Stimulated activated memory B cell treated with anti-CD40 and anti-IgM and Interleukin-4, amounts not matched to agents 10 μg/mL and 1 μg/mL and 100 μg/mL, for 72 hours (primary cell): Measurements from ENCODE around the gene ZBED3.
"Not testable (repeated sequence)": the region's sequence is repeated elsewhere in the genome, so short reads cannot be mapped to it uniquely, and the experiment has no call there.

Experiments
- ATAC-seq: fragments of 150-1000 bp; cut with Tn5 transposase; 2 replicates; pipeline ENCODE4 v1.10.0; 2021
- H3K27ac Mint-ChIP-seq: one replicate; pipeline ENCODE4 v1.8.0; 2022; ENCODE audit warnings: mild to moderate bottlenecking, mixed read lengths
- H3K27me3 Mint-ChIP-seq: one replicate; pipeline ENCODE4 v1.8.0; 2022; ENCODE audit warnings: mixed read lengths
- H3K36me3 Mint-ChIP-seq: one replicate; pipeline ENCODE4 v1.8.0; 2022; ENCODE audit warnings: mixed read lengths
- H3K4me1 Mint-ChIP-seq: one replicate; pipeline ENCODE4 v1.8.0; 2022; ENCODE audit warnings: mixed read lengths
- H3K4me3 Mint-ChIP-seq: one replicate; pipeline ENCODE4 v1.8.0; 2022; ENCODE audit warnings: mild to moderate bottlenecking, moderate library complexity, mixed read lengths
- H3K9me3 Mint-ChIP-seq: one replicate; pipeline ENCODE4 v1.8.0; 2022; ENCODE audit warnings: mixed read lengths

Gene ZBED3

DNA sequence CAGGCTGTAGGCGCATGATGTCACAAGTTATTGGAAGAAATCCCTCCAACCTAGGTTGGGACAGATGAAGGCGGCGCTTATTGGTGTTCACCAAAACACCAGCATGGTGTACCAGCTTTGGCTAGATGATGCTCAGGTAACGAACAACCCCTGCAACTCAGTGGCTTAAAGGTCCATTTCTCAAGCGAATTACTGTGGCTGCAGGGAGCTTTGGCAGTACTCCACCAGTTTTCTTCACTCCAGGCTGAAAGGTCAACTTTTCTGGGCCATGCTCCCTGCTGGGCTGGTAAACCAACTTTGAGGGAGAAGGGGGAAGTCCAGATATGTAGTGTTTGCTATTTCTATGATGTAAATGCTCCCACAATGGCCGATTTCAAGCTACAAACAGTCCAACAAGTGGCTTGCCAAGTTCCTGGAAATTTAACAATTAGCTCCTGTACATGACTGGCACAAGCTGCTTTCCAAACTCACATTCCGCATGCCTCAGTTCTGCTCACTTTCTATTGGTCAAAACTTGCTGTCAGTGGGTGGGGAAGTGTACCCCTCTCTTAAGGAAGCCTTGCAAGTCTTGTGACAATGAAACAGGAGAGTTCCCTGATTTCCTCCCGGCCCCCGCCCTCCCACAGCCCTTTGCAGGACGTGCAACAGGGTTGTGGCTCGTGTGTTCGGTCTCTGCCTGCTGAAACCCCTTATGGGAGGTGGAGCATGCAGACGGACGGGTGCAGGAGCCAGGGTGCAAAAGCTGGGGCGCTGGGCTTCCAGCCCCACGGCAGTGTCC, 588 bp upstream of the ZBED3 start:
- Mint-ChIP-seq H3K36me3 (peaks cover 21% of the 10 kb centered on the region), H3K9me3 (peaks cover 2% of the 10 kb centered on the region), H3K4me1 (peaks cover 22% of the 10 kb centered on the region), H3K27ac (peak overlapping the region; percentile 69), H3K27me3 (no peaks in the 10 kb centered on the region), H3K4me3 (peak overlapping the region; percentile 85)
- ATAC-seq = peak; percentile 14

DNA sequence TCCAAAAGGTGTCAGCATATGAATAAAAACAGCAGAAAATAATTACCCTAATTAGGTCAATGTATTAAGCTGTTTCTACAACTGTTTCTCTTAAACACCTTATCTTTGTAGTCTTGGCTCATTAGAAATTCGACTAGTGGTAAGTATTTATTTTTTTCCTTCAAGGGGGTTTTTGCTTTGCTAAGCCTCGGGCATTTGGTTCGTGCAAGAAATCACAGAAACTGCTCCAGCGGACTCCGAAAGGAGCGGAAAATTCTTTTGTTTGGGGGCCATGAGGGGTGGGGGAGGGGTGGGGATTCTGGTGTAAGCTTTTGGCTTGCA, 757 bp downstream of the ZBED3 start:
- peaks cover 7% of the 10 kb centered on the region for H3K9me3 Mint-ChIP-seq
- peaks cover 22% of the 10 kb centered on the region for H3K4me1 Mint-ChIP-seq
- ATAC-seq = no peak
- H3K36me3 Mint-ChIP-seq = peaks cover 28% of the 10 kb centered on the region
- H3K27ac Mint-ChIP-seq = peak overlapping the region; percentile 69
- no peaks in the 10 kb centered on the region for H3K27me3 Mint-ChIP-seq
- peak overlapping the region; percentile 85 for H3K4me3 Mint-ChIP-seq

DNA sequence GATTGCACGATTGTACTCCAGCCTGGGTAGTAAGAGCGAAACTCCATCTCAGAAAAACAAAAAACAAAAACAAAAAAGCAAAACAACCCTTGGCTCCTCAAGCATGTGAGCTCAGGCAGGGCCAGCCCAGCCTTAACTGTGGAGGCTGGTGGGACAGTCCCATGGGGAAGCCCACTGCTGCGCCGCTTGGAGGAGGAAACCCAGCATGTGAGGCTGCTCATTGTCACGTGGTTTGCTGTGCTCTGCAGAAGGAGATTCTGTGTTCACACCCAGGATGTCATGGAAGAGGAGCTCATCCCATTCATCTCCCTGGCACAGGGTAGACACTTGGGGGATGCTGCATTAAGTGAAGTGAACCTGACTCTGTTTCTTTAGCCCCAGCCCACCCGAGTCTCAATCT, 4.0 kb downstream of the ZBED3 start:
- H3K9me3 Mint-ChIP-seq = peaks cover 5% of the 10 kb centered on the region
- ATAC-seq = no peak
- no peaks in the 10 kb centered on the region for H3K27me3 Mint-ChIP-seq
- H3K27ac Mint-ChIP-seq = no peak overlapping the region
- H3K36me3 Mint-ChIP-seq = peaks cover 40% of the 10 kb centered on the region
- H3K4me1 Mint-ChIP-seq = peaks cover 17% of the 10 kb centered on the region
- no peak overlapping the region for H3K4me3 Mint-ChIP-seq

DNA sequence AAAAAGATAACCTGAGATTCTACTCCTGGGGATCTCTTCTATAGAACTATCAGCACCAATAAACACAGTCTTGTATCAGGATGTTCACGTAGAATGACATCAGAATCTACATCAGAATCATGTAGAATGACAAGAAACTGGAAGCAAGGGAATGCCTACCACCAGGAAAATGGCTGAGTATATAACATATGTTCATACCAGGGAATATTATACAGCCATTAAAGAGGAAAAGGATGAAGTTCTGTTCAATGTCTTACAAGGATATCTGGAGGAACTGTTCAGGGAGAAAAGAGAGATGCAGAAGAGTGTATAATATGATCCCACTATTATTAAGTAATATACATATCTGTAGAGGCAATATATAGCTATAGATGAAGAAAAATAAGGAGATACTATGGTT, 4.8 kb downstream of the ZBED3 start:
- no peaks in the 10 kb centered on the region for H3K27me3 Mint-ChIP-seq

DNA sequence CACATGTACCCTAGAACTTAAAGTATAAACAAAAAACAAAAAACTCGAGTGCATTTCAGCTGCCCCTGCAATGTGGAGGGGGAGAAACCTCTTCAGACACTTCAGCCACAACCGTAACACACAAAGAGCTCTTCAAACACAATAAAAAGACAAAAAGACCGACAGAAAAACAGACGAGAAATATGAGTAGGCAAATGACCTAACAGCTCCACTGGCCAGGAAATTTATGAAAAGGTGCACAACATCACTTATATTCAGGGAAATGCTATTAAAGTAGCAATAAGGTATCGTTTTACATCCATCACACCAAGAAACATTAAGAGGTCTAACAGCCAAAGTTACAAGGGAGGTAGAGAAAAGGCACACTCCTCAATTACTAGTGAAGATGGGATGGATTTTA, 6.2 kb downstream of the ZBED3 start:
- H3K27ac Mint-ChIP-seq = no peak overlapping the region
- H3K9me3 Mint-ChIP-seq = peaks cover 5% of the 10 kb centered on the region
- no peak for ATAC-seq
- no peaks in the 10 kb centered on the region for H3K27me3 Mint-ChIP-seq
- H3K4me3 Mint-ChIP-seq = no peak overlapping the region
- H3K4me1 Mint-ChIP-seq = peaks cover 19% of the 10 kb centered on the region
- peaks cover 40% of the 10 kb centered on the region for H3K36me3 Mint-ChIP-seq

More for the DNA sequence above, 4.8 kb downstream of the ZBED3 start:
- ATAC-seq = no peak
- Mint-ChIP-seq H3K4me1 (peaks cover 14% of the 10 kb centered on the region), H3K27ac (no peak overlapping the region), H3K9me3 (peaks cover 5% of the 10 kb centered on the region), H3K4me3 (no peak overlapping the region), H3K36me3 (peaks cover 40% of the 10 kb centered on the region)

DNA sequence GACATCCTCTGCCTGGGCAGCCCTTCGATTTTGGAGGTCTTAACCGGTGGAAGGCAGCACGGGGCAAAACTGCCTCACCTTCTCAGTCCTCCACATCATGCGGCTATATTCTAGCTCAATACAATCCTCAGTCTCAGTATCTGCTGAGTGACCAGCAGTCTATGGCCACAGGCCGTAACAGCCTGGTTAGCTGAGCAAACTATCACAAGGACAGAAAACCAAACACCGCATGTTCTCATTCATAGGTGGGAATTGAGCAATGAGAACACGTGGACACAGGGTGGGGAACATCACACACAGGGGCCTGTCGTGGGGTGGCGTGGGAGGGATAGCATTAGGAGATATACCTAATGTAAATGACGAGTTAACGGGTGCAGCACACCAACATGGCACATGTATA, 6.6 kb downstream of the ZBED3 start:
- H3K27ac Mint-ChIP-seq, H3K4me3 Mint-ChIP-seq: not testable (repeated sequence)
- H3K36me3 Mint-ChIP-seq = peaks cover 40% of the 10 kb centered on the region

DNA sequence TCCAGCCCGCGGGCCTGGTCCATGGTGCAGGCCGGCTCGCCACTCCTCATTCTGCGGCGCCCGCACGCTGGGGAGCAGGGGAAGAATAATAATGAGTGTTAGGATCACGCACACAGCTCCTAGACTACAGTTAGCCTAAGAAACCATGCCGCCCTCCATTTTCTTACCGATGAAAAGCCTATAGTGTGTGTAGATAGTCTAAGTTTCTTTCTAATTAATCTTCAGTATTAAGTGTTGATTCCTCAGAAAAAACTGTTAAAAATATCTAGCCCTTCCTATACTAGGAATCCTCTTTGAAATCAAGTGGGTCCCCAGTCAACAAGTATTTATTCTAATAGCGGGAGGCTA, 9.3 kb downstream of the ZBED3 start:
- no peak for ATAC-seq
- peaks cover 12% of the 10 kb centered on the region for H3K4me1 Mint-ChIP-seq
- no peaks in the 10 kb centered on the region for H3K27me3 Mint-ChIP-seq
- peaks cover 5% of the 10 kb centered on the region for H3K9me3 Mint-ChIP-seq
- peaks cover 29% of the 10 kb centered on the region for H3K36me3 Mint-ChIP-seq
- peak overlapping the region; percentile 42 for H3K4me3 Mint-ChIP-seq
- H3K27ac Mint-ChIP-seq = no peak overlapping the region

More for the DNA sequence above, 6.6 kb downstream of the ZBED3 start:
- H3K9me3 Mint-ChIP-seq, H3K27me3 Mint-ChIP-seq, ATAC-seq: not testable (repeated sequence)
- H3K4me1 Mint-ChIP-seq = peaks cover 21% of the 10 kb centered on the region

DNA sequence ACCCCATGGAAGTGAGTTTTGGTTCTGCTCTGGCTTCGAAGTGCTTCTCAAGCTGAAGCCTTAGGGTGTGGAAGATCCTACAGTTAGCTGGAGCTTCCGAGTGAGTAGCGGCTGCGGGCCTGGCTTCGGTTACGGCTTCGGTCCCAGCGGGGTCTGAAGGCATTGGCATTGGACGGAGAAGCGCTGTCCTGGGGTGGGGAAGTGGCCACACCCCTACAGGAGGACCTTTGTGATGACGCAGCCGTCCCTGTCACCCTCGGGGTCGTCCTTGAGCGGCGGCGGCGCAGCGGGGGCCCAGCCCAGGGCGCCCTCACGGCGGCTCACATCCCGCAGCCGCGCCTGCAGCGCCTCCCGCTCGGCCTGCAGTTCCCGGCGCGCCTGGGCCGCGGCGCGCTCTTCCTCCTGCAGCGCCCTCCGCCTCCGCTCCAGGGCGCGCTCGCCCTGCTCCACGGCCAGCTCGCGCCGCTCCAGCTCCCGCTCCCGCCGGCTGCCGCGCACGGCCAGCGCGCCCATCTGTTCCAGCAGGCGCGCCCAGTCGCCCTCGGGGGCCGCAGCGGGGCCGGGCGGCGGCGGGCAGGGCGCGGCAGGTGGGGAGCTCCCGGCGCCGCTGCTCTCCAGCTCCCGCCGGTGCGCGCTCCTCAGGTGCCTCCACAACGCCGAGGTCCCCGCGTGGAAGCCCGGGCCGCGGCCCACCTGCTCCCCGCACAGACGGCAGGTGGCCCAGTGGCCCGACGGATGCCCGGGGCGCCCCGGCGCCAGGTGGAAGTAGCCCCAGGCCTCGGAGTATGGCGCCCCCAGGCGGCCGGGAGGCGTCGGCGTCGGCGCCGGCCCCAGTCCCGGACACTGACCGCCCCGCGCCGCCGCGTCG, 9.9 kb downstream of the ZBED3 start:
- Mint-ChIP-seq H3K27ac (no peak overlapping the region), H3K4me3 (peak overlapping the region; percentile 56), H3K4me1 (peaks cover 12% of the 10 kb centered on the region), H3K36me3 (peaks cover 23% of the 10 kb centered on the region), H3K27me3 (no peaks in the 10 kb centered on the region), H3K9me3 (peaks cover under 1% of the 10 kb centered on the region)
- ATAC-seq = peak; percentile 88

DNA sequence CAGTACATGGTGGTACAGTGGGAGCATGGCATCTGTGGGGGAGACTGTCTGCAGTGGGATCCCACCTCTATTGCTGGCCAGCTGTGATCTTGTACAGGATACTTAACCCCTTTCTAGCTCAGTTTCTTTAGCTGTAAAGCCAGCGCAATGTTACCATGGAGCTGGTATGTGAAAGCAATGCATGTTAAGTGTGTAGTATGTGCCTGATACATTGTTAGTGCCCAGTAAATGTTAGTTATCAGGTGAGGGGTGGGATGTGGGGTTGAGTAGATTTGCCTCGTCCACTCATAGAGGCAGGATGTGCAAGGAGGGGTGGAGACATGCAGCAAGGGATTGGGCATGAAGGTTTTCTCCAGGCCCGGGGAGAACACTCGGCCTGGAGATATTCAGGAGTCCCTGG, 12.3 kb downstream of the ZBED3 start:
- H3K27me3 Mint-ChIP-seq = no peaks in the 10 kb centered on the region
- ATAC-seq = no peak
- H3K27ac Mint-ChIP-seq = no peak overlapping the region
- H3K4me1 Mint-ChIP-seq = peaks cover 12% of the 10 kb centered on the region
- no peak overlapping the region for H3K4me3 Mint-ChIP-seq
- H3K36me3 Mint-ChIP-seq = peaks cover 20% of the 10 kb centered on the region
- no peaks in the 10 kb centered on the region for H3K9me3 Mint-ChIP-seq

DNA sequence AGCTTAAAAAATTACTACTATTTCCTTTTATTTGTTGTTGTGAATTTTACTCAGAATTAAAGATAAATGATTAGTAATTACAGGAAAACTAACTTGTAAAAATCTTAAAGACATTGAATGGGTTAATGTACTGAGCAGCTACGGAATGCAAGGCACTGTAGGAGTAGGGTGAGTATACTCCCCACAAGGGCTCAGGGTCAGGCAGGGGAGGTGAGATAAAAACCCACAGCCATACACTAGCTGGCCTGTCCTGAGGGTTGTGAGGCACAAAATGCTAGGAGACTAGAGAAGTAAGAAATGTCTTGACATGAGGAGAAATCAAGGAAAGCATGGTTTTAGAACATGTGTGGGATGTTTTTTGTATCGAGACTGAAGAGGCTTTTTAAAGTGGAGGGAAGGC, 13.4 kb downstream of the ZBED3 start:
- H3K27ac Mint-ChIP-seq = no peak overlapping the region
- no peaks in the 10 kb centered on the region for H3K27me3 Mint-ChIP-seq
- peaks cover 12% of the 10 kb centered on the region for H3K4me1 Mint-ChIP-seq
- no peak for ATAC-seq
- H3K36me3 Mint-ChIP-seq = peaks cover 31% of the 10 kb centered on the region
- no peaks in the 10 kb centered on the region for H3K9me3 Mint-ChIP-seq
- no peak overlapping the region for H3K4me3 Mint-ChIP-seq

DNA sequence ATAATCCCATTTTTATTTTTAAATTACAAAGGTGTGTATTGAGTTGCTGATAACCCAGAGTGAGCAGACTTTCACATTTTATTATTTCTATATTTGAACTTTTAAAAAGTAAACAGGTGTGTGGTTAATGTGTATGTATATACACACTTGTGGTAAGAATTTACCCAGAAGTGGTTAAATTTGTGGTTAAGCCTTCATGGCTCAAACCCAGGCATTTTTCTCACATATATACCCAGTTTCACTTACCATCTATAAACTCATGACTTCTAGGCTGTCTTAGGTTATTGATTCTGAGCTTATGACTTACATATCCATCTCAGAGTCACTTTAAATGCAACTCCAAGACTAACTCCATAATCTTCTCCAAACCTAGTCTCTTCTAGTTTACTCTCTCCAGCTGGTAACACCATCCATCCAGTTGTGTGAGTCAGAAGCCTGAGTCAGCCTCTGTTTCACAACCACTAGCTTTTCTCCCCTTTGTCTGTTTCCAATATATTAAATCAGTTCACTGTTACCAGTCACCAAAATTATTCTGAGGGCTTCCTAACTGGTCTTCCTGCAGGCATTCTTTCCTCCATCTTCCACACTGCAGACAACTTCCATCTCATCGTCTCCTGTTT, 20.2 kb downstream of the ZBED3 start:
- Mint-ChIP-seq H3K27ac (no peak overlapping the region), H3K36me3 (peaks cover 57% of the 10 kb centered on the region), H3K4me3 (no peak overlapping the region), H3K27me3 (no peaks in the 10 kb centered on the region), H3K4me1 (no peaks in the 10 kb centered on the region), H3K9me3 (no peaks in the 10 kb centered on the region)
- no peak for ATAC-seq

DNA sequence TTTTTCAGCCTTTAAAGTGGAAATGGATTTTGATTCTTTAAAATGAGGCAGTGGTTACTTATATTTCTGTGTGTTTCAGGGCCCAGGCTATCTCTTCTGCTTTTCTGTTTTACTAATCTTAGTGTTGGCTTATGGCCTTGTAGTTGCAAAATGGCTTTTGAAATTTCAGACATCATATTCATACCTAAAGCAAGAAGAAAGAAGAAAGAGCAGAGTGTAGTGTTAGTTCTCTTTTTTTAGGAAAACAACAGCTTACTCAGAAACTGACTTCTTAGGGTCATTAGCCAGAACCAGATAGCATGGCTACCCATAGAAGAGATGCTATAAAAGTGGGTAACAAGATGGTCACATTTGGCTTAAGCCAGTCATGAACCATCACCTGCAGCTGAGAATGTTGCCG, 20.9 kb downstream of the ZBED3 start:
- peak; percentile 41 for ATAC-seq
- Mint-ChIP-seq H3K36me3 (peaks cover 62% of the 10 kb centered on the region), H3K4me1 (no peaks in the 10 kb centered on the region), H3K27me3 (no peaks in the 10 kb centered on the region), H3K9me3 (no peaks in the 10 kb centered on the region), H3K27ac (no peak overlapping the region), H3K4me3 (no peak overlapping the region)

DNA sequence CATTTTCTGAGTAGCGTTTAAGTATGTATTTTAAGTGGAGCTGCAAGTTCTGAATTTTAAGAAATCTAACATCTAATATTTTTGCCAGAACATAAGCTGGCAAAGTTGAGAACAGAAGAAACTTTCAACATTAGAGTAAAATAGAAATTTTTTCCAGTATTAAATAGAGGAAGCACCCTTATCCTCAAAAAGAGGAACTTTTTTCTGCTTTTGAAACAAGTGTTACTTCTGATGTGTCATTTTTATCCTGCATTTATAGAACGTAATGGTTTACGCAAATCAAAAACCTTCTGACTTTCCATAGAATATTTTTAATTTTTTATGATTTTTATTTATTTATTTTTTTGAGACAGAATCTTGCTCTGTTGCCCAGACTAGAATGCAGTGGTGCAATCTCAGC, 21.8 kb downstream of the ZBED3 start:
- peaks cover 58% of the 10 kb centered on the region for H3K36me3 Mint-ChIP-seq
- no peaks in the 10 kb centered on the region for H3K27me3 Mint-ChIP-seq

DNA sequence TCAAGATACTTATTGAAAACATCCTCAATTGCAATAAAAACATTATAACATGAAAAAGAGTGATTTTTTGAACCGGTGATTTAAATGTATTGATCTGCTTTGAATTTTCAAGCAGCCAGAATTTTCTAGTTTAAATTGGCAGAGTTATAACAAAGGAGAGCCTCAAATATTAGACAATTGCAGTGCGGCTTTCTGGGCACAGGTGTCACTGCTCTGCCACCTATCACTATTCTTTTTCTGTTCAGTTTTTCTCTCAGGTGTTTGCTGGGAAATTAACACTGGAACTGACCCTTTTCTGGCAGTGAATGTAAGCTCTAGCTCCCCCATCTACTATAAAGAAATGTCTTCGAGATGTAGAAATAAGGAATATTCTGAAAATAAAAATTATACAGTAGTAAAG, 23.0 kb downstream of the ZBED3 start:
- no peak for ATAC-seq
- Mint-ChIP-seq H3K9me3 (no peaks in the 10 kb centered on the region), H3K36me3 (peaks cover 57% of the 10 kb centered on the region), H3K4me1 (no peaks in the 10 kb centered on the region), H3K27me3 (no peaks in the 10 kb centered on the region), H3K27ac (no peak overlapping the region), H3K4me3 (no peak overlapping the region)

More for the DNA sequence above, 21.8 kb downstream of the ZBED3 start:
- no peak overlapping the region for H3K27ac Mint-ChIP-seq
- H3K4me1 Mint-ChIP-seq = no peaks in the 10 kb centered on the region
- no peak overlapping the region for H3K4me3 Mint-ChIP-seq
- ATAC-seq = no peak
- H3K9me3 Mint-ChIP-seq = no peaks in the 10 kb centered on the region

DNA sequence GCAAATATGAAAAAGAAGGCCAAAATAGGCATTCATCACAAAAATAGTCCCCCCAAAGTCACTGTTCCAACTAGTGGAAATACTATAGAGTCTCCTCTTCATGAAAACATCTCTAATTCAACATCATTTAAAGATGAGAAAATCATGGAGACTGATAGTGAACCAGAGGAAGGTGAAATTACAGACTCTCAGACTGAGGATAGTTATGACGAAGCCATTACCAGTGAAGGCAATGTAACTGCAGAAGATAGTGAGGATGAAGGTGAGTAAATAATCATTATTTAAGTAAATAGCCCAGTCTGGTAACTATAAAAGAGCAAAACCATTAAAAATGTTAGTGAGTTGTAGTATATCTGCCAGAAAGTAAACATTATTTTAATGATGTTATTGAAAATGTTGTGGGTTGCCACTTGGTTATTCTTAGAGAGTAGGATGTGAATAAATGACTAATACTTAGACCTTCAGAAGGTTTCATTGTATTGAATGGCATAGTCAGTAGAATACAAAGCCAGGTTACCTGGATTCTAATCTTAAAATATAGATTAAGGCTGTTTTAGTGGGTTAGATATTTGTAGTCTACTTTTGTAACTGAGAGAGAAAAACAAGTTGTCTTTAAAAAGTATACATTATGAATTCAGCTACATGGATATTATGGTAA, 40.5 kb downstream of the ZBED3 start:
- Mint-ChIP-seq H3K9me3 (no peaks in the 10 kb centered on the region), H3K36me3 (peaks cover 46% of the 10 kb centered on the region), H3K4me3 (no peak overlapping the region), H3K4me1 (no peaks in the 10 kb centered on the region), H3K27ac (no peak overlapping the region), H3K27me3 (no peaks in the 10 kb centered on the region)
- ATAC-seq = no peak
